Uterus (tissue), 4 donors: Measurements from ENCODE around the gene CTIF. TPM values are rescaled to one million over a fixed set of nuclear protein-coding genes. Genes with fewer than 3 reads are reported as not detected.

Source experiments
- DNase-seq, 2 donors: peaks; one replicate each; pipeline ENCODE4 v3.0.0-alpha.2; 2019 to 2020
- H3K27ac ChIP-seq, 2 donors: fragments of 200-600 bp; sonication (generic); 1 replicate in 1 of 2; 2 replicates in 1 of 2; pipeline ENCODE4 v1.5.1; 2016 to 2018
- H3K27me3 ChIP-seq, 2 donors: fragments of 200-600 bp; sonication (generic); one replicate each; pipeline ENCODE4 v1.5.1; 2018 to 2019; ENCODE audit warnings: control low read depth in 1 of 2
- H3K36me3 ChIP-seq, 2 donors: fragments of 200-600 bp; sonication (generic); one replicate each; pipeline ENCODE4 v1.5.1; 2019; ENCODE audit warnings: control low read depth in 1 of 2
- H3K4me1 ChIP-seq, 2 donors: fragments of 200-600 bp; sonication (generic); one replicate each; pipeline ENCODE4 v1.5.1; 2018 to 2019; ENCODE audit warnings: control low read depth in 1 of 2
- H3K4me3 ChIP-seq, 2 donors: fragments of 200-600 bp; sonication (generic); 1 replicate in 1 of 2; 2 replicates in 1 of 2; pipeline ENCODE4 v1.5.1; 2018 to 2019; ENCODE audit warnings: mild to moderate bottlenecking in 1 of 2
- H3K9me3 ChIP-seq, 2 donors: fragments of 200-600 bp; sonication (generic); one replicate each; pipeline ENCODE4 v1.5.1; 2019; ENCODE audit warnings: control low read depth in 1 of 2
- CTCF ChIP-seq, 4 experiments: fragments of 200-600 bp in 2 of 4; fragments of 450-650 bp in 2 of 4; sonication (generic) in 2 of 4; IDR thresholded peaks; one replicate each; pipeline ENCODE4 v1.5.1; 2016 to 2019; ENCODE audit warnings: antibody characterized with exemption in 4 of 4, mild to moderate bottlenecking in 2 of 4, moderate library complexity in 1 of 4
- POLR2A ChIP-seq, 2 donors: fragments of 450-650 bp; IDR thresholded peaks; one replicate each; pipeline ENCODE4 v1.6.1; 2016; ENCODE audit warnings: antibody characterized with exemption in 2 of 2, mild to moderate bottlenecking in 1 of 2, moderate library complexity in 1 of 2
- intact Hi-C: fragments of 100-400 bp; cut with DNase I; formaldehyde crosslinking; loops from one replicate; pipeline ENCODE4 v1.15.1; 2023; ENCODE audit warnings: low total_unique reads
- total RNA-seq, 4 donors: library from RNA; depleted of rRNA in 3 of 4; stranded (reverse); fragments of >200 nt in 3 of 4; gene quantifications; one replicate each; pipeline versions ENCODE4 v1.1.0 to v1.2.4, GENCODE V29; 2014 to 2023
- donor health status: DM: yes; HTN: yes; CAD: no.

The CTIF gene
- total RNA-seq, 4 donors from 2014 or later = 11.3 to 94.3 (median 48.0) TPM

- Histone ChIP-seq H3K4me3 (no peak overlapping the region), H3K36me3 (no peaks in the 10 kb centered on the region)
- DNase-seq = peak; percentile 4 to 8
Measured at GRCh38 chr18:48820483-48821250, 281.8 kb downstream of the CTIF start.

GRCh38 chr18:48821251-48821590 is 282.4 kb downstream of the CTIF start:
- Histone ChIP-seq H3K4me1 (no peaks in the 10 kb centered on the region), H3K9me3 (no peaks in the 10 kb centered on the region), H3K27ac (no peak overlapping the region), H3K27me3 (no peaks in the 10 kb centered on the region), H3K36me3 (no peaks in the 10 kb centered on the region), H3K4me3 (no peak overlapping the region)
- intact Hi-C loops = no loop called here
- TF ChIP-seq CTCF (IDR thresholded peaks at IDR 0.05) = no peak
- no peak for TF ChIP-seq POLR2A (IDR thresholded peaks at IDR 0.05)
- no peak for DNase-seq

More at GRCh38 chr18:48820483-48821250, 281.8 kb downstream of the CTIF start:
- H3K4me1 ChIP-seq = no peaks in the 10 kb centered on the region
- no peaks in the 10 kb centered on the region for H3K9me3 ChIP-seq
- H3K27me3 ChIP-seq = no peaks in the 10 kb centered on the region
- intact Hi-C loops = no loop called here
- H3K27ac ChIP-seq = no peak overlapping the region
- TF ChIP-seq CTCF (IDR thresholded peaks at IDR 0.05) (no peak), POLR2A (IDR thresholded peaks at IDR 0.05) (no peak)

GRCh38 chr18:48821845-48822244 is 283.0 kb downstream of the CTIF start:
- intact Hi-C loops = no loop called here
- no peak overlapping the region for H3K27ac ChIP-seq
- no peak for DNase-seq
- peaks cover 0 to 1% of the 10 kb centered on the region in 2 donors for H3K4me1 ChIP-seq
- H3K4me3 ChIP-seq = no peak overlapping the region
- H3K9me3 ChIP-seq = no peaks in the 10 kb centered on the region
- no peaks in the 10 kb centered on the region for H3K36me3 ChIP-seq
- H3K27me3 ChIP-seq = no peaks in the 10 kb centered on the region
- no peak for TF ChIP-seq CTCF (IDR thresholded peaks at IDR 0.05)
- no peak for TF ChIP-seq POLR2A (IDR thresholded peaks at IDR 0.05)

DNA sequence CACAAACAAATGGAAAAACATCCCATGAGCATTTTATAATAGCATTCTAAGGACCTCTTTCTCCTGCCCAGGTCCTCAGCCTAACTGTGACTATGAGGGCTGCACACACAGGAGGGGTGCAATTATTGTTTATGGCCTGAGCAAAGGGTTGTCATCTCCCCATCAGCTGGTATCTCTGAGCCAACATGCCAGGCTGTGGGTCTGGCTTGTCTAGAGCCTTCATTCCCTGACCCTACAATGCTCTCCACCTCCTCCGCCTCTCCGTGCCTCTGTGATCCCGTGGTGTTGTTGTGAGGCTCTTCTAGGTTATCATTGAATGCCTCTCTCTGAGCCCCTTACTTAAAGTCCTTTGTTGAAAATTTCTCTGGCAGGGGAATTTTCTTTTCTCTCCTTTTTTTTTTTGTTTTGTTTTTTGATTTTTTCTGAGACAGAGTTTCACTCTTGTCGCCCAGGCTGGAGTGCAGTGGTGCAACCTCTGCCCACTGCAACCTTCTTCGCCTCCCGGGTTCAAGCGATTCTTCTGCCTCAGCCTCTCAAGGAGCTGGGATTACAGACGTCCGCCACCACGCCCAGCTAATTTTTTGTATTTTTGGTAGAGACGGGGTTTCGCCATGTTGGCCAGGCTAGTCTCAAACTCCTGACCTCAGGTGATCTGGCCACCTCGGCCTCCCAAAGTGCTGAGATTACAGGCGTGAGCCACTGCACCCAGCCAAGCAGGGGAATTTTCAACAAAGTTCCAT is 285.6 kb downstream of the CTIF start:
- Histone ChIP-seq H3K36me3 (no peaks in the 10 kb centered on the region), H3K27me3 (no peaks in the 10 kb centered on the region), H3K4me1 (peaks cover 0 to 17% of the 10 kb centered on the region in 2 donors), H3K27ac (no peak overlapping the region), H3K9me3 (no peaks in the 10 kb centered on the region), H3K4me3 (no peak overlapping the region)
- TF ChIP-seq POLR2A (IDR thresholded peaks at IDR 0.05) (no peak), CTCF (IDR thresholded peaks at IDR 0.05) (no peak)
- intact Hi-C loops = no loop called here
- peak in 1 of 2 donors; percentile 7 for DNase-seq

- no peaks in the 10 kb centered on the region for H3K9me3 ChIP-seq
- peaks cover 0 to 19% of the 10 kb centered on the region in 2 donors for H3K4me1 ChIP-seq
- intact Hi-C loops = no loop called here
- DNase-seq = peak; percentile 9 to 13
- no peak overlapping the region for H3K4me3 ChIP-seq
- H3K36me3 ChIP-seq = no peaks in the 10 kb centered on the region
- H3K27me3 ChIP-seq = no peaks in the 10 kb centered on the region
- H3K27ac ChIP-seq = peak overlapping the region in 1 of 2 donors; percentile 32
- no peak for TF ChIP-seq POLR2A (IDR thresholded peaks at IDR 0.05)
- no peak for TF ChIP-seq CTCF (IDR thresholded peaks at IDR 0.05)
Measured at GRCh38 chr18:48825101-48825745, 286.4 kb downstream of the CTIF start.
